Natural killer cell (primary cell): ENCODE results near the gene CCL20. TPM values are rescaled to one million over a fixed set of nuclear protein-coding genes. Genes with fewer than 3 reads are reported as not detected.
A peak's percentile ranks its signal among the peaks of the same experiment; 100 is the strongest.
"Not testable (repeated sequence)": the region's sequence is repeated elsewhere in the genome, so short reads cannot be mapped to it uniquely, and the experiment has no call there.

ENCODE experiments used
- ATAC-seq, 3 donors: fragments of 150-1000 bp in 2 of 3; fragments of 200-7000 bp in 1 of 3; cut with Tn5 transposase; 1 replicate in 1 of 3; 2 replicates in 2 of 3; pipeline ENCODE4 v1.10.0; 2021; ENCODE audit warnings: mild to moderate bottlenecking in 2 of 3, moderate library complexity in 2 of 3
- DNase-seq, 2 donors: peaks; one replicate each; pipeline versions ENCODE4 v3.0.0 to v3.0.0-alpha.2; 2013 to 2021; ENCODE audit warnings: mixed read lengths in 1 of 2
- H3K27ac ChIP-seq: one replicate; pipeline ENCODE4 v1.5.1; 2013; ENCODE audit warnings: mild to moderate bottlenecking, low read length
- H3K27me3 ChIP-seq: one replicate; pipeline ENCODE4 v1.6.1; 2013; ENCODE audit warnings: low read length; ENCODE audit not compliant: control insufficient read depth, insufficient read depth
- H3K36me3 ChIP-seq: one replicate; pipeline ENCODE4 v1.6.1; 2013; ENCODE audit warnings: low read length; ENCODE audit not compliant: control insufficient read depth, insufficient read depth
- H3K4me1 ChIP-seq: one replicate; pipeline ENCODE4 v1.6.1; 2013; ENCODE audit warnings: low read length; ENCODE audit not compliant: control insufficient read depth, insufficient read depth
- H3K4me3 ChIP-seq: one replicate; pipeline ENCODE4 v1.5.1; 2013; ENCODE audit warnings: low read length
- H3K9me3 ChIP-seq: one replicate; pipeline ENCODE4 v1.6.1; 2013; ENCODE audit warnings: low read length; ENCODE audit not compliant: control insufficient read depth, insufficient read depth
- H3K27ac Mint-ChIP-seq, 2 donors: one replicate each; pipeline ENCODE4 v1.8.0; 2022; ENCODE audit warnings: mild to moderate bottlenecking in 2 of 2, mixed read lengths in 2 of 2, moderate library complexity in 1 of 2
- H3K27me3 Mint-ChIP-seq, 2 donors: one replicate each; pipeline ENCODE4 v1.8.0; 2022; ENCODE audit warnings: low read depth in 2 of 2, mixed read lengths in 2 of 2
- H3K36me3 Mint-ChIP-seq: one replicate; pipeline ENCODE4 v1.8.0; 2022; ENCODE audit warnings: mixed read lengths
- H3K4me1 Mint-ChIP-seq, 2 donors: one replicate each; pipeline ENCODE4 v1.8.0; 2022; ENCODE audit warnings: mixed read lengths in 2 of 2
- H3K4me3 Mint-ChIP-seq: one replicate; pipeline ENCODE4 v1.8.0; 2022; ENCODE audit warnings: mild to moderate bottlenecking, moderate library complexity, mixed read lengths
- H3K9me3 Mint-ChIP-seq, 2 donors: one replicate each; pipeline ENCODE4 v1.8.0; 2022; ENCODE audit warnings: mixed read lengths in 2 of 2
- WGBS: methylation state at CpG from one replicate; pipeline ENCODE4 v1.1.7; 2013; ENCODE audit warnings: missing lambda C conversion rate; ENCODE audit not compliant: insufficient coverage; 5-methylcytosine and 5-hydroxymethylcytosine counted together
- intact Hi-C: fragments of 100-400 bp; cut with micrococcal nuclease; formaldehyde crosslinking; loops from one replicate; pipeline ENCODE4 v1.14.2; 2022
- total RNA-seq, 4 donors: library from RNA; stranded (reverse); fragments of 120-200 nt in 1 of 4; gene quantifications; one replicate each; pipeline versions ENCODE4 v1.2.3 to v1.2.4, GENCODE V29; 2013 to 2022
- TF ChIP-seq, protein P1 (sequence below): fragments of 200-600 bp; IDR thresholded peaks from one replicate; pipeline ENCODE4 v1.8.0; 2022; ENCODE audit warnings: antibody characterized with exemption

CCL20 gene
- total RNA-seq, 3 donors from 2014 or later (not counting 1 experiment from before 2014, with no cell fraction given) = 2.0 TPM; not detected in 2

DNA sequence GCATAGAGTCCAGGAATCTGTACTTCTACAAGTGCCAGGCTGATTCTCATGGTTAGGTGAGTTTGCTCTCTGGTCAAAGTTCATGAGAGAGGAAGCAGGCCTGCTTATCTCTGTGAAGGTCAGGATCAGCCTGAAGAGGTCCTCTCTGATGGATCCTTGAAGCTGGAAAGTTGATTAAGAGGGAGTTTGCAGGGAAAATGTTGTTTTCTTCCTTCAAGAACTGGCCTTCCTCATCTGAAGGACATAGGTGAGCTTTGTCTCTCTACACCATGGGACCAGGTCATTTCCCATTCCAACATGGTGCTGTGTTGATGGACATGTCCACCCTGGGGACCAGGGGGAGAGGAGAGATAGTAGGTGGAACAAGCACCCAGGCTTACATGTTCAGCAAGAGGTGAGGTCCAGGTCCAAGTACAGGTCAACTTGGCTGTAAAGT lies 14.9 kb downstream of the CCL20 start:
- no peak overlapping the region for H3K27ac ChIP-seq
- Mint-ChIP-seq H3K4me3 (no peak overlapping the region), H3K27ac (no peak overlapping the region), H3K4me1 (no peaks in the 10 kb centered on the region), H3K36me3 (no peaks in the 10 kb centered on the region), H3K27me3 (peaks cover 0 to 5% of the 10 kb centered on the region in 2 donors), H3K9me3 (peaks cover 4% of the 10 kb centered on the region in 2 donors)
- intact Hi-C loops = no loop called here
- no peaks in the 10 kb centered on the region for H3K9me3 ChIP-seq
- ATAC-seq = no peak
- TF ChIP-seq, protein P1, sequence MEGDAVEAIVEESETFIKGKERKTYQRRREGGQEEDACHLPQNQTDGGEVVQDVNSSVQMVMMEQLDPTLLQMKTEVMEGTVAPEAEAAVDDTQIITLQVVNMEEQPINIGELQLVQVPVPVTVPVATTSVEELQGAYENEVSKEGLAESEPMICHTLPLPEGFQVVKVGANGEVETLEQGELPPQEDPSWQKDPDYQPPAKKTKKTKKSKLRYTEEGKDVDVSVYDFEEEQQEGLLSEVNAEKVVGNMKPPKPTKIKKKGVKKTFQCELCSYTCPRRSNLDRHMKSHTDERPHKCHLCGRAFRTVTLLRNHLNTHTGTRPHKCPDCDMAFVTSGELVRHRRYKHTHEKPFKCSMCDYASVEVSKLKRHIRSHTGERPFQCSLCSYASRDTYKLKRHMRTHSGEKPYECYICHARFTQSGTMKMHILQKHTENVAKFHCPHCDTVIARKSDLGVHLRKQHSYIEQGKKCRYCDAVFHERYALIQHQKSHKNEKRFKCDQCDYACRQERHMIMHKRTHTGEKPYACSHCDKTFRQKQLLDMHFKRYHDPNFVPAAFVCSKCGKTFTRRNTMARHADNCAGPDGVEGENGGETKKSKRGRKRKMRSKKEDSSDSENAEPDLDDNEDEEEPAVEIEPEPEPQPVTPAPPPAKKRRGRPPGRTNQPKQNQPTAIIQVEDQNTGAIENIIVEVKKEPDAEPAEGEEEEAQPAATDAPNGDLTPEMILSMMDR = no peak
- H3K4me1 ChIP-seq = no peaks in the 10 kb centered on the region
- no peaks in the 10 kb centered on the region for H3K27me3 ChIP-seq
- no peak overlapping the region for H3K4me3 ChIP-seq
- no peaks in the 10 kb centered on the region for H3K36me3 ChIP-seq
- DNase-seq = no peak

DNA sequence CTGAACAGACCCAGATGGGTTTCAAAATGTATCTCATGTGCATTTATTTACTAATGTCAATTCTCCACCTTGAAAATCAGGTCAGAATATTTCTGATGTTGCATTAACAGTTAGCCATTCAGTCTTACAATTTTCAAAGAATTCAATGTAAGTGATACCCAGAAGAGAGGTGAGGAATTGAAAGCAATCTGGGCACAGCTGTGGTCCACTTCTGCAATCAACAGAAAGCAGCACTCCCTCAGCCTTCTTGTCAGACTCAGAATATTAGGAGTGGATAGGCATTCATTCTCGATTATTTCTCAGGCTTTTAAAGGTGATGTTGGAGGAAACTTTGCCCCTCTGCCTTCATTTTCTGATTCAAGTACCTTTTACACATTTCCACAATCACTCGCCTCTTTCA lies 15.7 kb downstream of the CCL20 start:
- H3K27me3 ChIP-seq = no peaks in the 10 kb centered on the region
- Mint-ChIP-seq H3K27ac (no peak overlapping the region), H3K9me3 (peaks cover 4% of the 10 kb centered on the region in 2 donors), H3K4me1 (no peaks in the 10 kb centered on the region), H3K36me3 (no peaks in the 10 kb centered on the region), H3K4me3 (no peak overlapping the region), H3K27me3 (peaks cover 0 to 5% of the 10 kb centered on the region in 2 donors)
- no peak for ATAC-seq
- intact Hi-C loops = no loop called here
- TF ChIP-seq, protein P1 = no peak
- DNase-seq = no peak
- no peak overlapping the region for H3K4me3 ChIP-seq
- no peaks in the 10 kb centered on the region for H3K9me3 ChIP-seq
- no peak overlapping the region for H3K27ac ChIP-seq
- no peaks in the 10 kb centered on the region for H3K4me1 ChIP-seq
- WGBS = 100% methylated on average over 1 of the region's 2 CpGs
- H3K36me3 ChIP-seq = no peaks in the 10 kb centered on the region

DNA sequence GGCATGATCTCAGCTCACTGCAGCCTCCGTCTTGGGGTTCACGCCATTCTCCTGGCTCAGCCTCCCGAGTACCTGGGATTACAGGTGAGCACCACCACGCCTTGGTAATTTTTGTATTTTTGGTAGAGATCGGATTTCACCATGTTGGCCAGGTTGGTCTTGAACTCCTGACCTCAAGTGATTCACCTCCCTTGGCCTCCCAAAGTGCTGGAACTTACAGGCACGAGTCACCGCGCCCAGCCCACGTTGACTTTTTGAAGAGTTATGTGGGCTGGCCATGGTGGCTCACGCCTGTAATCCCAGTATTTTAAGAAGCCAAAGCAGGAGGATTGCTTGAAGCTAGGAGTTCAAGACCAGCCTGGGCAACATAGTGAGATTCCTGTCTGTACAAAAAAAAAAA lies 20.8 kb downstream of the CCL20 start:
- Histone ChIP-seq H3K4me1 (peaks cover 1% of the 10 kb centered on the region), H3K36me3 (no peaks in the 10 kb centered on the region), H3K4me3 (no peak overlapping the region), H3K9me3 (no peaks in the 10 kb centered on the region), H3K27me3 (peaks cover 2% of the 10 kb centered on the region), H3K27ac (no peak overlapping the region)
- H3K27ac Mint-ChIP-seq = no peak overlapping the region
- ATAC-seq (no peak), DNase-seq (no peak)
- 96% methylated on average over 10 of the region's 10 CpGs for WGBS
- no peaks in the 10 kb centered on the region for H3K4me1 Mint-ChIP-seq
- H3K4me3 Mint-ChIP-seq = no peak overlapping the region
- peaks cover 0 to 2% of the 10 kb centered on the region in 2 donors for H3K9me3 Mint-ChIP-seq
- intact Hi-C loops = no loop called here
- TF ChIP-seq, protein P1 = no peak
- peaks cover 0 to 2% of the 10 kb centered on the region in 2 donors for H3K27me3 Mint-ChIP-seq
- no peaks in the 10 kb centered on the region for H3K36me3 Mint-ChIP-seq

DNA sequence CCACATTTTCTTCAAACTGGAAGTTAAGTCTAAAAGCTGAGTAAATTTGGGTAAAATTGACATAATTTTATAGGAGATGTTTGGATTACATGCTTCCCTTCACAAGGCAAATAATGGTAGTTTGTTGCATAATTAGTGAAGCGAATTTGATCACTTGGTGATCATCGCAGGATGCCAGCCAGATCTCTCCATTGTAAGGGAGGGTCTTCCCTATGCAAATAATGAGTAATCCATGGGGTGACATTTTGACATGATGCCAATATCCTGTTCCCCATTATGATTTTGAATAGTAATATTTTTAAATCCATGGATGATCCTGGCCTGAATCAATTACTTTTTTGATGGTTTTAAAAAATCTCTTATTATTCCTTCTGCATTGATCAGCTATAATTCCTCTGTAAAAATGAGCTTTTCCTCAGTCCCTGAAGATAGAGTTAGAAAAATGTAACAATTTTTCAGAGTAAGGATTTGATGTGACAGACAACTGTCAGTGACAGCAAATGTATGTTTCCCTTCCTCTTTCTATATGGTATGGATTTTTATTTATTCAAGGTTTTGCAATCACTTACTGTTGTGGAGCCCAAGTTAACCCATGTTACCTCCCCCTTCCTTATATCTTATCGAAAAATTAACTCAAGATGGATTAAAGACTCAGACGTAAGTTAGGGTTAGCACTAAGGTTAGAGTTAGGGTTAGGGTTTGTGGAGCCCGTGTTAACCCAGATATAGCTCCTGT lies 21.4 kb downstream of the CCL20 start:
- peaks cover 0 to 2% of the 10 kb centered on the region in 2 donors for H3K27me3 Mint-ChIP-seq
- DNase-seq (no peak), ATAC-seq (no peak)
- peaks cover 0 to 2% of the 10 kb centered on the region in 2 donors for H3K9me3 Mint-ChIP-seq
- H3K27ac ChIP-seq = no peak overlapping the region
- H3K27ac Mint-ChIP-seq = no peak overlapping the region
- no peak overlapping the region for H3K4me3 ChIP-seq
- no peaks in the 10 kb centered on the region for H3K36me3 Mint-ChIP-seq
- peaks cover 4% of the 10 kb centered on the region for H3K4me1 ChIP-seq
- intact Hi-C loops = no loop called here
- no peak overlapping the region for H3K4me3 Mint-ChIP-seq
- TF ChIP-seq, protein P1 = no peak
- no peaks in the 10 kb centered on the region for H3K4me1 Mint-ChIP-seq
- H3K27me3 ChIP-seq = peaks cover 2% of the 10 kb centered on the region
- no peaks in the 10 kb centered on the region for H3K9me3 ChIP-seq
- H3K36me3 ChIP-seq = no peaks in the 10 kb centered on the region
- 90% methylated on average over 4 of the region's 5 CpGs for WGBS

DNA sequence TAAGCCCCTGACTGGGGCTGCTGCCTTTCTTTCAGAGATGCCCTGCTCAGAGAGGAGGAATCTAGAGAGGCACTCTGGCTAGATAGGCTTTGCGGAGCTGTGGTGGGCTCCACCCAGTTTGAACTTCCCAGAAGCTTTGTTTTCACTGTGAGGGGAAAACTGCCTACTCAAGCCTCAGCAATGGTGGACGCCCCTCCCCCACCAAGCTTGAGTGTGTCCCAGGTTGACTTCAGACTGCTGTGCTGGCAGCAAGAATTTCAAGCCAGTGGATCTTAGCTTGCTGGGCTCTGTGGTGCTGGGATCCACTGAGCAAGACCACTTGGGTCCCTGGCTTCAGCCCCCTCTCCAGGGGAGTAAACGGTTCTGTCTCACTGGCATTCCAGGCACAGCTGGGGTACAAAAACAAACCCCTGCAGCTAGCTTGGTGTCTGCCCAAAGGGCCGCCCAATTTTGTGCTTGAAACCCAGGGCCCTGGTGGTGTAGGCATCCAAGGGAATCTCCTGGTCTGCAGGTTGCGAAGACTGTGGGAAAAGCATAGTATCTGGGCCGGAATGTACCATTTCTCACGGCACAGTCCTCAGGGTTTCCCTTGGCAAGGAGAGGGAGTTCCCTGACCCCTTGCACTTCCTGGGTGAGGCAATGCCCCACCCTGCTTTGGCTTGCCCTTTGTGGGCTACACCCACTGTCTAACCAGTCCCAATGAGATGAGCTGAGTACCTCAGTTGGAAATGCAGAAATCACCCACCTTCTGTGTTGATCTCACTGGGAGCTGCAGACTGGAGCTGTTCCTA lies 25.9 kb downstream of the CCL20 start:
- ATAC-seq, intact Hi-C loops, H3K4me3 Mint-ChIP-seq, H3K27ac Mint-ChIP-seq, H3K4me1 ChIP-seq, H3K36me3 Mint-ChIP-seq, H3K9me3 ChIP-seq, H3K27me3 Mint-ChIP-seq, H3K4me3 ChIP-seq, H3K27me3 ChIP-seq, H3K27ac ChIP-seq, H3K4me1 Mint-ChIP-seq, H3K9me3 Mint-ChIP-seq, H3K36me3 ChIP-seq: not testable (repeated sequence)
- DNase-seq = peak in 1 of 2 donors; percentile 25
- 78% methylated on average over 7 of the region's 7 CpGs for WGBS
